PC-3 (cell line): ENCODE results near the gene HMX3.
"Not testable (repeated sequence)": the region's sequence is repeated elsewhere in the genome, so short reads cannot be mapped to it uniquely, and the experiment has no call there.

Experiments
- EZH2phosphoT487 ChIP-seq: fragments of 300-600 bp; sonication (generic); IDR thresholded peaks from 2 replicates; pipeline ENCODE4 v1.6.1; 2018; ENCODE audit warnings: mild to moderate bottlenecking, antibody characterized with exemption, low read length, borderline replicate concordance
- TF ChIP-seq, protein P1 (sequence below): fragments of 300-600 bp; sonication (generic); conservative IDR thresholded peaks from 2 replicates; pipeline ENCODE4 v1.5.1; 2017; ENCODE audit warnings: antibody characterized with exemption, low read depth, mild to moderate bottlenecking, low read length

DNA sequence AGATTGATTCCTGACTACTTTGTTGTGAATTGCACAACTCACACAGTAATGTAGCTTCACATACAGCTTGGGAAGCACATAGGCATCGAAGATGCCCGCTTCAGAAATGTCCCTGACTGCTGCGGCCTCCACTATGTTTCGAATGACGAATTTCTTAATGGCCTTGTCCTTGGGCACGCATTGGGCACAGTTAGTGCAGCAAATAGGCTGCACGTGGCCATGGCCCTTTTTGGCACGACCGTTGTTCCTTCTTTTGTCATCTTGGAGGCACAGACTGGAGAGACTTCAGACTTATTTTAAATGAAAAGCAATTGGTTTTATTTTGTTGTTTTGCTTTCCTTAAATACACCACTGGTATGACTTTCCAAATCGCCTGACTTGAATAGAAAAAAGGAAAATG, 35.8 kb downstream of the HMX3 start:
- TF ChIP-seq, protein P1, sequence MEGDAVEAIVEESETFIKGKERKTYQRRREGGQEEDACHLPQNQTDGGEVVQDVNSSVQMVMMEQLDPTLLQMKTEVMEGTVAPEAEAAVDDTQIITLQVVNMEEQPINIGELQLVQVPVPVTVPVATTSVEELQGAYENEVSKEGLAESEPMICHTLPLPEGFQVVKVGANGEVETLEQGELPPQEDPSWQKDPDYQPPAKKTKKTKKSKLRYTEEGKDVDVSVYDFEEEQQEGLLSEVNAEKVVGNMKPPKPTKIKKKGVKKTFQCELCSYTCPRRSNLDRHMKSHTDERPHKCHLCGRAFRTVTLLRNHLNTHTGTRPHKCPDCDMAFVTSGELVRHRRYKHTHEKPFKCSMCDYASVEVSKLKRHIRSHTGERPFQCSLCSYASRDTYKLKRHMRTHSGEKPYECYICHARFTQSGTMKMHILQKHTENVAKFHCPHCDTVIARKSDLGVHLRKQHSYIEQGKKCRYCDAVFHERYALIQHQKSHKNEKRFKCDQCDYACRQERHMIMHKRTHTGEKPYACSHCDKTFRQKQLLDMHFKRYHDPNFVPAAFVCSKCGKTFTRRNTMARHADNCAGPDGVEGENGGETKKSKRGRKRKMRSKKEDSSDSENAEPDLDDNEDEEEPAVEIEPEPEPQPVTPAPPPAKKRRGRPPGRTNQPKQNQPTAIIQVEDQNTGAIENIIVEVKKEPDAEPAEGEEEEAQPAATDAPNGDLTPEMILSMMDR, result not testable (repeated sequence)
- not testable (repeated sequence) for TF ChIP-seq EZH2phosphoT487
